ENCODE data around the gene DENND1A. TPM values are rescaled to one million over a fixed set of nuclear protein-coding genes. Genes with fewer than 3 reads are reported as not detected.

DENND1A gene
- total RNA-seq, 4 donors from 2014 or later = 19.2 to 26.9 (median 24.0) TPM

GRCh38 chr9:123382653-123383511 is 547.0 kb downstream of the DENND1A start:
- Histone ChIP-seq H3K27me3 (no peaks in the 10 kb centered on the region), H3K9me3 (no peaks in the 10 kb centered on the region), H3K27ac (replicated peaks in 1 of 4) (no peak overlapping the region), H3K36me3 (peaks cover 0 to 36% (median 28%) of the 10 kb centered on the region in 4 donors), H3K4me1 (peaks cover 0 to 4% (median 0%) of the 10 kb centered on the region in 4 donors), H3K4me3 (no peak overlapping the region)
- WGBS = 87% methylated on average over 19 of the region's 27 CpGs
- intact Hi-C loops (cut with DNase I) = no loop called here
- DNase-seq (ENCODE audit: extremely low spot score) = no peak
- TF ChIP-seq EP300 (IDR thresholded peaks at IDR 0.05) (no peak), POLR2AphosphoS5 (IDR thresholded peaks at IDR 0.05) (no peak), POLR2A (IDR thresholded peaks at IDR 0.05; ENCODE audit: low read depth) (no peak)
- TF ChIP-seq, protein P1, sequence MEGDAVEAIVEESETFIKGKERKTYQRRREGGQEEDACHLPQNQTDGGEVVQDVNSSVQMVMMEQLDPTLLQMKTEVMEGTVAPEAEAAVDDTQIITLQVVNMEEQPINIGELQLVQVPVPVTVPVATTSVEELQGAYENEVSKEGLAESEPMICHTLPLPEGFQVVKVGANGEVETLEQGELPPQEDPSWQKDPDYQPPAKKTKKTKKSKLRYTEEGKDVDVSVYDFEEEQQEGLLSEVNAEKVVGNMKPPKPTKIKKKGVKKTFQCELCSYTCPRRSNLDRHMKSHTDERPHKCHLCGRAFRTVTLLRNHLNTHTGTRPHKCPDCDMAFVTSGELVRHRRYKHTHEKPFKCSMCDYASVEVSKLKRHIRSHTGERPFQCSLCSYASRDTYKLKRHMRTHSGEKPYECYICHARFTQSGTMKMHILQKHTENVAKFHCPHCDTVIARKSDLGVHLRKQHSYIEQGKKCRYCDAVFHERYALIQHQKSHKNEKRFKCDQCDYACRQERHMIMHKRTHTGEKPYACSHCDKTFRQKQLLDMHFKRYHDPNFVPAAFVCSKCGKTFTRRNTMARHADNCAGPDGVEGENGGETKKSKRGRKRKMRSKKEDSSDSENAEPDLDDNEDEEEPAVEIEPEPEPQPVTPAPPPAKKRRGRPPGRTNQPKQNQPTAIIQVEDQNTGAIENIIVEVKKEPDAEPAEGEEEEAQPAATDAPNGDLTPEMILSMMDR (IDR thresholded peaks at IDR 0.05) = no peak

- DNase-seq (ENCODE audit: extremely low spot score) = no peak
- H3K4me1 ChIP-seq = peaks cover 0 to 7% (median 4%) of the 10 kb centered on the region in 4 donors
- H3K9me3 ChIP-seq = no peaks in the 10 kb centered on the region
- no peak overlapping the region for H3K27ac ChIP-seq (replicated peaks in 1 of 4)
- TF ChIP-seq, protein P1 (IDR thresholded peaks at IDR 0.05) = no peak
- no peak for TF ChIP-seq POLR2A (IDR thresholded peaks at IDR 0.05; ENCODE audit: low read depth)
- TF ChIP-seq POLR2AphosphoS5 (IDR thresholded peaks at IDR 0.05) = no peak
- no peak for TF ChIP-seq EP300 (IDR thresholded peaks at IDR 0.05)
- peaks cover 0 to 2% (median 0%) of the 10 kb centered on the region in 4 donors for H3K27me3 ChIP-seq
- no peak overlapping the region for H3K4me3 ChIP-seq
- intact Hi-C loops (cut with DNase I) = no loop called here
- whole genome bisulfite sequencing = 90% methylated on average over 27 of the region's 28 CpGs
- H3K36me3 ChIP-seq = peaks cover 0 to 36% (median 28%) of the 10 kb centered on the region in 4 donors
Measured at GRCh38 chr9:123380852-123381705, 548.8 kb downstream of the DENND1A start.

DNA sequence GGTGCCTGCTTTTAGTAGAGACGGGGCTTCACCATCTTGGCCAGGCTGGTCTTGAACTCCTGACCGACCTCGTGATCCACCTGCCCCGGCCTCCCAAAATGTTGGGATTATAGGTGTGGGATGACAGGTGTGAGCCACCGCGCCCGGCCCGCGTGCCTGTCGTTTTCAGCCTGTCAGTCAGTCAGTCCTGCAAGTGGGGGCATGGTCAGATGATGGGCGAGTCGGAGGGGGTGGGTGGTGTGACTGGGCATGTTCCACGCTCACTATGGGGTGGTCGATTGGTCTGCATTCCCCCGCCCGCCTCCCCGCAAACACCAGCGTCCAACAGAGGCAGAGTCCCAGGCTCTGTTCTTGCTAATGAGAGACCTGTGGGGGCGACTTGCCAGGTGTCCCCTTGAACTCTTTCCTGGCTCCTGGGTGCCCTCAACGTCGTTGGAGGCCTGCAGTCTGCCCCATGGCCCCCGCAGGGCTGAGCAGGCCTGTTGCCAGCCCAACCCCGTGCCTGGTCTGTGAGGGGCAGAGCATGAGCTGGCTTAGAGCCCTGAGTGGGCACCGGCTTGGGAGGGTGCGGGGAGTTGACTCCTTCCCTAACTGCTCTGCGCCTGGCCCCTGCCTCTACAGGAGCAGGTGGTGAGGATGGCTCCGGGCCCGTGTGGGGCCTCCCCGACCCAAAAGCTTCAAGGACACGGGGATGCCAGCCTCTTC is 550.8 kb downstream of the DENND1A start:
- intact Hi-C loops (cut with DNase I) = no loop called here
- Histone ChIP-seq H3K9me3 (no peaks in the 10 kb centered on the region), H3K36me3 (peaks cover 0 to 35% (median 28%) of the 10 kb centered on the region in 4 donors), H3K4me3 (no peak overlapping the region), H3K27ac (replicated peaks in 1 of 4) (no peak overlapping the region), H3K27me3 (peaks cover 0 to 21% (median 6%) of the 10 kb centered on the region in 4 donors), H3K4me1 (peaks cover 6 to 14% (median 12%) of the 10 kb centered on the region in 4 donors)
- WGBS = 94% methylated on average over 17 of the region's 30 CpGs
- TF ChIP-seq POLR2AphosphoS5 (IDR thresholded peaks at IDR 0.05) (no peak), EP300 (IDR thresholded peaks at IDR 0.05) (no peak), POLR2A (IDR thresholded peaks at IDR 0.05; ENCODE audit: low read depth) (no peak)
- TF ChIP-seq, protein P1 (IDR thresholded peaks at IDR 0.05) = no peak
- DNase-seq (ENCODE audit: extremely low spot score) = no peak

DNA sequence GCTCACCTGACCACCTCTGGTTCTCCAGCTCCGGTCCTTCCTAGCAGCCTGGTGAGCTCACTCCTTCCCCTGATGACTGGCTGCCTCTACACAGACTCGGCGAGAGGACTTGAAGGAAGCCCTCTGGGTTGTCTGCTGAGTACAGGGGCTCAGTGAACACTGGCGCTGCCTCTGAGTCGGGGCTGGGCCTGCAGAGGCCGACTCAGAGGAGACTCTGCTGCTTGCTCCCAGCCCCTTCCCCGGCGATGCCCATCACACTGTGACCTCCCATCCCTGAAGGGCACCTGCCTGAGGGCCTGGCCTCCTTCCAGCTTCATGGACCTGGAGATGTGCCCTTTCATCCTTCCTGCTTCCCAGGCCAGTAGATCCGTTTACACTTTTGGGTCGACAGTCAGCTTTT is 551.9 kb downstream of the DENND1A start:
- Histone ChIP-seq H3K27me3 (peaks cover 0 to 32% (median 10%) of the 10 kb centered on the region in 4 donors), H3K9me3 (no peaks in the 10 kb centered on the region), H3K27ac (replicated peaks in 1 of 4) (no peak overlapping the region), H3K4me1 (peaks cover 6 to 23% (median 23%) of the 10 kb centered on the region in 4 donors), H3K4me3 (no peak overlapping the region), H3K36me3 (peaks cover 0 to 24% (median 18%) of the 10 kb centered on the region in 4 donors)
- 64% methylated on average over 10 of the region's 10 CpGs for whole genome bisulfite sequencing
- TF ChIP-seq, protein P1 (IDR thresholded peaks at IDR 0.05) = no peak
- TF ChIP-seq POLR2A (IDR thresholded peaks at IDR 0.05; ENCODE audit: low read depth) (no peak), EP300 (IDR thresholded peaks at IDR 0.05) (no peak)
- no peak for DNase-seq (ENCODE audit: extremely low spot score)
- intact Hi-C loops (cut with DNase I) = no loop called here
